K562 (cell line): ENCODE results near the gene G6PC3. TPM values are rescaled to one million over a fixed set of nuclear protein-coding genes. Genes with fewer than 3 reads are reported as not detected.

ENCODE experiments used
- ARNT ChIP-seq, 2 experiments: fragments of 450-650 bp; IDR thresholded peaks; 2 replicates each; pipeline ENCODE4 v1.6.1; 2016; ENCODE audit warnings: mild to moderate bottlenecking in 1 of 2
- BRF1 ChIP-seq: IDR thresholded peaks from 3 replicates; pipeline ENCODE4 v1.6.1; 2011; ENCODE audit warnings: borderline replicate concordance, mild to moderate bottlenecking; ENCODE audit not compliant: insufficient read length; ENCODE audit errors: extremely low read depth
- CCAR2 ChIP-seq: fragments of 200-400 bp; formaldehyde crosslinking; IDR thresholded peaks from 2 replicates; pipeline ENCODE4 v1.6.1; 2017; ENCODE audit warnings: mild to moderate bottlenecking, low read depth, low read length
- DDX20 ChIP-seq: fragments of 450-650 bp; IDR thresholded peaks from 2 replicates; pipeline ENCODE4 v1.6.1; 2016; ENCODE audit warnings: missing genetic modification characterization, low read depth, mild to moderate bottlenecking, missing compliant biosample characterization, moderate library complexity
- E2F4 ChIP-seq: sonication (generic); formaldehyde crosslinking; IDR thresholded peaks from 2 replicates; pipeline ENCODE4 v1.8.0; 2022; ENCODE audit warnings: mild to moderate bottlenecking, low read depth, missing genetic modification reagents
- FOSL1 ChIP-seq: fragments of 200-800 bp; sonication (Bioruptor generic); conservative IDR thresholded peaks from 2 replicates; pipeline ENCODE4 v1.6.1; 2016; ENCODE audit warnings: missing genetic modification characterization, missing compliant biosample characterization
- GATA2 ChIP-seq: sonication (generic); formaldehyde crosslinking; IDR thresholded peaks from 2 replicates; pipeline ENCODE4 v1.4.0; 2020; ENCODE audit warnings: mild to moderate bottlenecking, missing genetic modification reagents
- GTF2E2 ChIP-seq: fragments of 200-800 bp; sonication (Bioruptor generic); IDR thresholded peaks from 2 replicates; pipeline ENCODE4 v1.6.1; 2016; ENCODE audit warnings: missing genetic modification characterization, missing compliant biosample characterization
- KAT7 ChIP-seq: sonication (generic); formaldehyde crosslinking; IDR thresholded peaks from 2 replicates; pipeline ENCODE4 v1.8.0; 2022; ENCODE audit warnings: missing genetic modification reagents, mild to moderate bottlenecking, borderline replicate concordance
- KDM1A ChIP-seq, 2 experiments: fragments of 450-650 bp; IDR thresholded peaks; 2 replicates each; pipeline ENCODE4 v1.6.1; 2016; ENCODE audit warnings: mild to moderate bottlenecking in 2 of 2
- MEIS2 ChIP-seq: fragments of 450-650 bp; IDR thresholded peaks from 2 replicates; pipeline ENCODE4 v1.6.1; 2014; ENCODE audit warnings: mild to moderate bottlenecking; ENCODE audit not compliant: partially characterized antibody
- MNT ChIP-seq, 2 experiments: fragments of 450-650 bp; conservative IDR thresholded peaks; 2 replicates each; pipeline ENCODE4 v1.6.1; 2017; ENCODE audit warnings: mild to moderate bottlenecking in 2 of 2, moderate library complexity in 2 of 2
- NFRKB ChIP-seq: fragments of 450-650 bp; IDR thresholded peaks from 2 replicates; pipeline ENCODE4 v1.6.1; 2016; ENCODE audit warnings: low read depth
- NONO ChIP-seq, 2 experiments: fragments of 200-400 bp in 1 of 2; fragments of 450-650 bp in 1 of 2; formaldehyde crosslinking in 1 of 2; IDR thresholded peaks; 2 replicates each; pipeline ENCODE4 v1.6.1; 2017; ENCODE audit warnings: low read depth in 2 of 2, mild to moderate bottlenecking in 2 of 2, moderate library complexity in 2 of 2, low read length in 1 of 2
- PHF21A ChIP-seq: fragments of 450-650 bp; IDR thresholded peaks from 2 replicates; pipeline ENCODE4 v1.6.1; 2017; ENCODE audit warnings: low read depth, borderline replicate concordance
- POLR2AphosphoS5 ChIP-seq: IDR thresholded peaks from 2 replicates; pipeline ENCODE4 v1.6.1; 2011; ENCODE audit warnings: mild to moderate bottlenecking, low read depth, low read length, moderate library complexity; ENCODE audit not compliant: control insufficient read depth, insufficient read depth
- POLR2B ChIP-seq: fragments of 450-650 bp; IDR thresholded peaks from 2 replicates; pipeline ENCODE4 v1.6.1; 2018; ENCODE audit warnings: low read depth; ENCODE audit not compliant: partially characterized antibody
- SMAD3 ChIP-seq: fragments of 450-650 bp; formaldehyde crosslinking; conservative IDR thresholded peaks from 2 replicates; pipeline ENCODE4 v1.4.0; 2020; ENCODE audit warnings: mild to moderate bottlenecking
- SMARCA4 ChIP-seq: fragments of 450-650 bp; IDR thresholded peaks from 2 replicates; pipeline ENCODE4 v1.6.1; 2016
- SMARCE1 ChIP-seq: fragments of 450-650 bp; IDR thresholded peaks from 2 replicates; pipeline ENCODE4 v1.7.1; 2016; ENCODE audit warnings: mild to moderate bottlenecking
- SNRNP70 ChIP-seq: fragments of 200-400 bp; formaldehyde crosslinking; optimal IDR thresholded peaks from 2 replicates; pipeline ENCODE3; 2017; ENCODE audit warnings: low read depth, low read length
- SPI1 ChIP-seq: IDR thresholded peaks from 2 replicates; pipeline ENCODE4 v1.6.1; 2011; ENCODE audit warnings: low read depth, low read length, control low read depth, borderline replicate concordance
- SUPT5H ChIP-seq: fragments of 450-650 bp; IDR thresholded peaks from 2 replicates; pipeline ENCODE4 v1.6.1; 2016
- TCF7 ChIP-seq: sonication (generic); IDR thresholded peaks from 2 replicates; pipeline ENCODE4 v1.6.1; 2016; ENCODE audit warnings: antibody characterized with exemption, borderline replicate concordance
- THAP7 ChIP-seq: fragments of 250-450 bp; sonication (Bioruptor Pico); IDR thresholded peaks from 2 replicates; pipeline ENCODE4 v1.5.0; 2021
- ZNF586 ChIP-seq: fragments of 450-650 bp; formaldehyde crosslinking; conservative IDR thresholded peaks from 2 replicates; pipeline ENCODE4 v1.4.0; 2020; ENCODE audit warnings: mild to moderate bottlenecking, moderate library complexity
- ZNF764 ChIP-seq: fragments of 250-450 bp; sonication (Bioruptor Pico); IDR thresholded peaks from 2 replicates; pipeline ENCODE4 v1.4.0; 2020; ENCODE audit warnings: low read depth, mild to moderate bottlenecking, moderate library complexity
- polyA plus RNA-seq, 8 experiments: library from polyadenylated mRNA; depleted of rRNA in 4 of 8; stranded (reverse) in 5 of 8; unstranded in 3 of 8; fragments of >200 nt; fragmentation: Nextera tagmentation in 2 of 8; fragmentation: Illumina TruSeq in 1 of 8; extraction: Ambion mirVana in 2 of 8; extraction: Trizol in 1 of 8; gene quantifications; 2 replicates each; pipeline versions ENCODE4 v1.2.1 to v1.2.3, GENCODE V29; 2011 to 2014; ENCODE audit warnings: inconsistent platforms in 1 of 8, missing spikeins in 1 of 8
- total RNA-seq, 7 experiments: library from RNA; depleted of rRNA in 6 of 7; stranded (reverse); fragments of >200 nt in 6 of 7; fragmentation: Illumina TruSeq in 2 of 7; extraction: Trizol in 2 of 7; gene quantifications; 2 replicates each; pipeline versions ENCODE4 v1.2.1 to v1.2.3, GENCODE V29; 2011 to 2021; ENCODE audit warnings: low replicate concordance in 1 of 7

Gene G6PC3
- total and polyA plus RNA-seq, 9 of the 15 experiments (the other 6 are each of a cell fraction or from before 2014, with no cell fraction given), result 10.4 to 57.8 (median 31.1) TPM

GRCh38 chr17:44069974-44070454, 521 bp upstream of the G6PC3 start (continued):
- TF ChIP-seq SMARCE1, result 0 out of 2 replicates have a peak, but pooled peaks have one; percentile 60
- no peak for TF ChIP-seq ZNF764 (CRISPR knock-in tag)
- TF ChIP-seq ZNF586, result no peak
- no peak for TF ChIP-seq SNRNP70
- TF ChIP-seq FOSL1 (tag), result no peak
- TF ChIP-seq GATA2 (CRISPR knock-in tag), result peak; percentile 26; the same call in 1 of the 2 replicates
- peak; percentile 61; the same call in 1 of the 2 replicates for TF ChIP-seq SMARCA4
- TF ChIP-seq NONO (IDR thresholded peaks at IDR 0.05; ENCODE audit: low read depth in 2 of 2, low read length in 1 of 2), result no peak
- peak; percentile 46; the same call in 1 of the 2 replicates for TF ChIP-seq SUPT5H
- TF ChIP-seq SPI1, result 0 out of 2 replicates have a peak, but pooled peaks have one; percentile 2
- no peak for TF ChIP-seq BRF1
- TF ChIP-seq CCAR2, result no peak
- TF ChIP-seq E2F4, result no peak
- TF ChIP-seq GTF2E2 (tag), result peak; percentile 54; the same call in 1 of the 2 replicates
- peak; percentile 53 for TF ChIP-seq MEIS2
- TF ChIP-seq PHF21A, result peak; percentile 8; the same call in 1 of the 2 replicates
- no peak for TF ChIP-seq KAT7 (CRISPR knock-in tag)
- no peak for TF ChIP-seq MNT (conservative IDR thresholded peaks at IDR 0.05)
- no peak for TF ChIP-seq TCF7
- TF ChIP-seq NFRKB, result 0 out of 2 replicates have a peak, but pooled peaks have one; percentile 37
- no peak for TF ChIP-seq SMAD3 (CRISPR knock-in tag)
- peak in 1 of 2 experiments; percentile 23; a peak in 1 of 4 replicates for TF ChIP-seq ARNT (IDR thresholded peaks at IDR 0.05)
- peak; percentile 63 to 75 for TF ChIP-seq KDM1A (IDR thresholded peaks at IDR 0.05)
- TF ChIP-seq POLR2B, result peak; percentile 37
- no peak for TF ChIP-seq THAP7 (CRISPR knock-in tag)
- peak; percentile 81 for TF ChIP-seq POLR2AphosphoS5
- TF ChIP-seq DDX20 (tag), result no peak
